A673 (cell line): Measurements from ENCODE around the gene FOXF1. TPM values are rescaled to one million over a fixed set of nuclear protein-coding genes. Genes with fewer than 3 reads are reported as not detected.

Source experiments
- BruUV-seq: library from RNA; stranded (reverse); fragments of 400-500 nt; replicated peaks from 2 replicates; lab custom pipeline; 2021; lab: Mats Ljungman, UMichigan
- CTCF ChIA-PET: fragments of 300-600 bp; sonication (Branson Sonifier 250); formaldehyde crosslinking; loops from one replicate; lab custom pipeline; 2022; ENCODE audit warnings: antibody characterized with exemption; lab: Charles Lee
- POLR2A ChIA-PET: fragments of 300-600 bp; sonication (Branson Sonifier 250); formaldehyde crosslinking; loops from one replicate; lab custom pipeline; 2022; ENCODE audit warnings: antibody characterized with exemption; ENCODE audit not compliant: low non-redundant PET; lab: Charles Lee
- DNase-seq: peaks from one replicate; pipeline ENCODE4 v3.0.0-alpha.2; 2015; ENCODE audit warnings: low spot score
- H3K27ac ChIP-seq: fragments of 200-600 bp; sonication (generic); 2 replicates; pipeline ENCODE4 v1.5.1; 2016; ENCODE audit warnings: mixed run types, low read depth, mild to moderate bottlenecking, mixed read lengths, antibody characterized with exemption, low read length; ENCODE audit not compliant: poor library complexity, severe bottlenecking
- H3K27me3 ChIP-seq: fragments of 200-600 bp; sonication (generic); replicated peaks from 2 replicates; pipeline ENCODE4 v1.6.1; 2017; ENCODE audit warnings: mixed run types, low read depth, mild to moderate bottlenecking, mixed read lengths, antibody characterized with exemption, low read length; ENCODE audit not compliant: insufficient read depth, poor library complexity
- H3K36me3 ChIP-seq: fragments of 200-600 bp; sonication (generic); 2 replicates; pipeline ENCODE4 v1.6.1; 2016; ENCODE audit warnings: mixed run types, mild to moderate bottlenecking, mixed read lengths, antibody characterized with exemption, low read length; ENCODE audit not compliant: insufficient read depth, poor library complexity, severe bottlenecking
- H3K4me1 ChIP-seq: fragments of 200-600 bp; sonication (generic); 2 replicates; pipeline ENCODE4 v1.6.1; 2017; ENCODE audit warnings: mixed run types, mild to moderate bottlenecking, mixed read lengths, antibody characterized with exemption, low read length; ENCODE audit not compliant: insufficient read depth, poor library complexity, severe bottlenecking
- H3K4me3 ChIP-seq: fragments of 200-600 bp; sonication (generic); 2 replicates; pipeline ENCODE4 v1.5.1; 2016; ENCODE audit warnings: low read depth, mixed run types, mild to moderate bottlenecking, mixed read lengths, low read length; ENCODE audit not compliant: poor library complexity, severe bottlenecking
- H3K9me3 ChIP-seq: fragments of 200-600 bp; sonication (generic); 2 replicates; pipeline ENCODE4 v1.6.1; 2016; ENCODE audit warnings: mixed run types, low read depth, mild to moderate bottlenecking, mixed read lengths, antibody characterized with exemption, low read length; ENCODE audit not compliant: poor library complexity, severe bottlenecking
- EZH2 ChIP-seq: fragments of 200-600 bp; sonication (generic); IDR thresholded peaks from 2 replicates; pipeline ENCODE4 v1.6.1; 2017; ENCODE audit warnings: borderline replicate concordance, low read depth, mild to moderate bottlenecking, mixed read lengths, antibody characterized with exemption, low read length; ENCODE audit not compliant: poor library complexity, severe bottlenecking
- intact Hi-C: fragments of 100-400 bp; cut with micrococcal nuclease; formaldehyde crosslinking; loops from one replicate; pipeline ENCODE4 v1.10.0; 2022; ENCODE audit not compliant: unreplicated experiment
- total RNA-seq: library from RNA; stranded (reverse); gene quantifications from 2 replicates; pipeline ENCODE4 v1.2.3, GENCODE V29; 2021
- TF ChIP-seq, protein P1 (sequence below): fragments of 300-800, 200-600 bp; sonication (generic); conservative IDR thresholded peaks from 2 replicates; pipeline ENCODE4 v1.5.1; 2017; ENCODE audit warnings: low read depth, mild to moderate bottlenecking, antibody characterized with exemption, low read length, moderate library complexity, mixed read lengths

Gene FOXF1
- total RNA-seq, 1 experiment from 2014 or later = not detected

DNA sequence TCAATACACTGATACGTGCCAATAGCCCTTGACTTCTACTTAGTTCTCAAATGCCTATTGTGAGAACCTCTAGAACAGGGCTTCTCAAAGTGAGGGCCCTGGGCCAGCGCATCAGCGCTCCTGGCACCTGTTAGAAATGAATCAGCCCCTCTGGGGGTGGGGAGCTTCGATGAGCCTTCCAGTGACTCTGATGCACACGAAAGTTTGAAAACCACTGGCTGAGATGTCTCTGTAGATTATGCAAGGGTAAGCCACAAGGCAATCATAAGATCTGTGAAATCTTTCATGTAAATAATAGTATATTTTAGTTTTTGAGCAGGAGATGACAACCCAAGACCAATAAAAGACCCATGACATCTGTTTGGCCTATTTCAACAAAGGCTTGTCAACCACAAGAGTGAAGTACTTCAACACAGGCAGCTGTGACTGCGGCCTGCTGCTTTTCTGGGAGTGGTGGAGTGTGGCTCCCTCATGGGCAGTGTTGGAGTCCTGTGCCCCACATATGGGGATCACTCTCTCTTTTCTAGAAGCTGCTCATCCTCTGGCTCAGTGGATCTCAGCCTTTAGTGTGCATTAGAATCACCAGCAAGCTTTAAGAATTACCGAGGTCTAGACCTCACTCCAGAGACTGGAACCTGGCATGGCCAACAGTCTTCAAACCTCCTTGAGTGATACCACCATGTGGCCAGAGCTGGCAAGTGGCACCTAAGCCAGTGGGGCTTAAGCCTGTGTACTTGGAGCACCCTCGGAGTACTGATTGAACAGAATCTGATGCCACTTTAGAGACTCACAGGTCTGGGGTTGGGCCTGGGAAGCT, 39.0 kb downstream of the FOXF1 start:
- POLR2A ChIA-PET = no interaction called here
- no TSS peak for BruUV-seq

GRCh38 chr16:86549893-86550190, 39.5 kb downstream of the FOXF1 start:
- DNase-seq = no peak
- CTCF ChIA-PET = no interaction called here
- no peaks in the 10 kb centered on the region for H3K4me1 ChIP-seq
- H3K27ac ChIP-seq = no peak overlapping the region
- POLR2A ChIA-PET = no interaction called here
- intact Hi-C loops = no loop called here
- TF ChIP-seq, protein P1, sequence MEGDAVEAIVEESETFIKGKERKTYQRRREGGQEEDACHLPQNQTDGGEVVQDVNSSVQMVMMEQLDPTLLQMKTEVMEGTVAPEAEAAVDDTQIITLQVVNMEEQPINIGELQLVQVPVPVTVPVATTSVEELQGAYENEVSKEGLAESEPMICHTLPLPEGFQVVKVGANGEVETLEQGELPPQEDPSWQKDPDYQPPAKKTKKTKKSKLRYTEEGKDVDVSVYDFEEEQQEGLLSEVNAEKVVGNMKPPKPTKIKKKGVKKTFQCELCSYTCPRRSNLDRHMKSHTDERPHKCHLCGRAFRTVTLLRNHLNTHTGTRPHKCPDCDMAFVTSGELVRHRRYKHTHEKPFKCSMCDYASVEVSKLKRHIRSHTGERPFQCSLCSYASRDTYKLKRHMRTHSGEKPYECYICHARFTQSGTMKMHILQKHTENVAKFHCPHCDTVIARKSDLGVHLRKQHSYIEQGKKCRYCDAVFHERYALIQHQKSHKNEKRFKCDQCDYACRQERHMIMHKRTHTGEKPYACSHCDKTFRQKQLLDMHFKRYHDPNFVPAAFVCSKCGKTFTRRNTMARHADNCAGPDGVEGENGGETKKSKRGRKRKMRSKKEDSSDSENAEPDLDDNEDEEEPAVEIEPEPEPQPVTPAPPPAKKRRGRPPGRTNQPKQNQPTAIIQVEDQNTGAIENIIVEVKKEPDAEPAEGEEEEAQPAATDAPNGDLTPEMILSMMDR = no peak
- no peak for TF ChIP-seq EZH2
- H3K27me3 ChIP-seq = no peaks in the 10 kb centered on the region
- BruUV-seq = no TSS peak
- H3K36me3 ChIP-seq = peaks cover 12% of the 10 kb centered on the region
- H3K9me3 ChIP-seq = no peaks in the 10 kb centered on the region
- H3K4me3 ChIP-seq = no peak overlapping the region

More for the DNA sequence above, 39.0 kb downstream of the FOXF1 start:
- H3K27ac ChIP-seq = no peak overlapping the region
- CTCF ChIA-PET = no interaction called here
- no peaks in the 10 kb centered on the region for H3K4me1 ChIP-seq
- H3K4me3 ChIP-seq = no peak overlapping the region
- no peaks in the 10 kb centered on the region for H3K9me3 ChIP-seq
- intact Hi-C loops = no loop called here
- H3K27me3 ChIP-seq = no peaks in the 10 kb centered on the region
- no peak for TF ChIP-seq EZH2
- H3K36me3 ChIP-seq = peaks cover 12% of the 10 kb centered on the region
- DNase-seq = no peak

- no peaks in the 10 kb centered on the region for H3K4me1 ChIP-seq
- no TSS peak for BruUV-seq
- POLR2A ChIA-PET = no interaction called here
- DNase-seq = no peak
- peaks cover 12% of the 10 kb centered on the region for H3K36me3 ChIP-seq
- H3K4me3 ChIP-seq = no peak overlapping the region
- H3K27ac ChIP-seq = no peak overlapping the region
- TF ChIP-seq, protein P1 = no peak
- no peak for TF ChIP-seq EZH2
- CTCF ChIA-PET = no interaction called here
- intact Hi-C loops = no loop called here
- no peaks in the 10 kb centered on the region for H3K9me3 ChIP-seq
- H3K27me3 ChIP-seq = no peaks in the 10 kb centered on the region
Observed at GRCh38 chr16:86550281-86550680, 40.0 kb downstream of the FOXF1 start.

DNA sequence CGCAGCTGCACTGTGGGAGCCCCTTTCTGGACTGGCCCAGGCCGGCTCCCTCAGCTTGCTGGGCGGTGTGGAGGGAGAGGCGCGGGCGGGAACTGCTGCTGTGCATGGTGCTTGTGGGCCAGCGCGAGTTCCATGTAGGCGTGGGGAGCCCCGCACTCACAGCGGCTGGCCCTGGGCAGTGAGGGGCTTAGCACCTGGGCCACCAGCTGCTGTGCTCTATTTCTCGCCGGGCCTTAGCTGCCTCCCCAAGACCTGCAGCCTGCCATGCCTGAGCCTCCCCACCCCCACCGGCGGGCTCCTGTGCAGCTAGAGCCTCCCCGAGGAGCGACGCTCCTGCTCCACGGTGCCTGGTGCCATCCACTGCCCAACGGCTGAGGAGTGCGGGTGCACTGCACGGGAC, 43.0 kb downstream of the FOXF1 start:
- CTCF ChIA-PET = interaction anchor here (0.7 kb wide), 1 partner anchor 245 kb away, joined by 3 read pairs; no protein-coding TSS in a partner anchor
- no peak overlapping the region for H3K27ac ChIP-seq
- TF ChIP-seq EZH2 = no peak
- TF ChIP-seq, protein P1 = no peak
- H3K36me3 ChIP-seq = peaks cover 8% of the 10 kb centered on the region
- BruUV-seq = no TSS peak
- no peaks in the 10 kb centered on the region for H3K9me3 ChIP-seq
- intact Hi-C loops = no loop called here
- peaks cover 6% of the 10 kb centered on the region for H3K4me1 ChIP-seq
- H3K27me3 ChIP-seq = no peaks in the 10 kb centered on the region
- DNase-seq = no peak
- POLR2A ChIA-PET = no interaction called here
- no peak overlapping the region for H3K4me3 ChIP-seq
